ENCODE results near the gene RPS6KA5.

- no peak for TF ChIP-seq CTCF (IDR thresholded peaks at IDR 0.05; ENCODE audit: low read length)
- TF ChIP-seq EZH2 (IDR thresholded peaks at IDR 0.05; ENCODE audit: borderline replicate concordance, low read length), result no peak
Observed at GRCh38 chr14:90851327-90852036, 209.0 kb downstream of the RPS6KA5 start.
